ENCODE results near the gene LIMS1. TPM values are rescaled to one million over a fixed set of nuclear protein-coding genes. Genes with fewer than 3 reads are reported as not detected.

LIMS1 gene
- total and polyA plus RNA-seq, 2 of the 13 experiments (the other 11 are each of a cell fraction or from before 2014, with no cell fraction given): 38.3 to 49.6 TPM

- TF ChIP-seq ZNF646 (CRISPR knock-in tag; IDR thresholded peaks at IDR 0.05) (no peak), CHCHD3 (CRISPR knock-in tag; IDR thresholded peaks at IDR 0.05) (no peak), ZNF121 (CRISPR knock-in tag; IDR thresholded peaks at IDR 0.05) (0 out of 2 replicates have a peak, but pooled peaks have one; percentile 10), PRMT3 (CRISPR knock-in tag; IDR thresholded peaks at IDR 0.05; ENCODE audit: borderline replicate concordance, low read depth) (no peak), PAX8 (CRISPR knock-in tag; IDR thresholded peaks at IDR 0.05; ENCODE audit: borderline replicate concordance) (no peak), ZNF234 (CRISPR knock-in tag; conservative IDR thresholded peaks at IDR 0.05) (no peak), DZIP1 (CRISPR knock-in tag; IDR thresholded peaks at IDR 0.05) (no peak), HIVEP1 (CRISPR knock-in tag; IDR thresholded peaks at IDR 0.05) (no peak)
These were observed 36.1 kb downstream of the LIMS1 start (continued) for GRCh38 chr2:108570416-108570815.
